Measurements from ENCODE around the gene SYT7. TPM values are rescaled to one million over a fixed set of nuclear protein-coding genes. Genes with fewer than 3 reads are reported as not detected.
A peak's percentile ranks its signal among the peaks of the same experiment; 100 is the strongest.

The SYT7 gene
- total and polyA plus RNA-seq, 10 of the 15 experiments (the other 5 are each of a cell fraction or from before 2014, with no cell fraction given), result not detected

DNA sequence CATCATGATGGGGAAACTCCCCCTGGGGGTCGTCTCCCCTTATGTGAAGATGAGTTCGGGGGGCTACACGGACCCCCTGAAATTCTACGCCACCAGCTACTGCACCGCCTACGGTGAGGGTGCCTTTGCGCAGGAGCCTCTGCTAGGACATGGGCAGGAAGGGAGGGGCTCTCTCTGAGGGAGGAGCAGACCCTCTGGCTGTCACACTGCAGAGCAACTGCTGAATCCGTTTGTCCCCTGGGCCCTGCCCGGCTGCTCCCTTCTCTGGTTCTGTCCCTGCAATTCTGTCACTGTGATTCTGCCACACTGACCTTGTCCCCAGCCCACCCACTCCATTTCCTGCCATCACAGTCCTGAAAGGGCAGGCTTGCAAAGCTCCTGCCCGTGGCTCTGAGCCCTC lies 99.1 kb downstream of the SYT7 start:
- intact Hi-C loops (cut with micrococcal nuclease; ENCODE audit: unreplicated experiment), result no loop called here

DNA sequence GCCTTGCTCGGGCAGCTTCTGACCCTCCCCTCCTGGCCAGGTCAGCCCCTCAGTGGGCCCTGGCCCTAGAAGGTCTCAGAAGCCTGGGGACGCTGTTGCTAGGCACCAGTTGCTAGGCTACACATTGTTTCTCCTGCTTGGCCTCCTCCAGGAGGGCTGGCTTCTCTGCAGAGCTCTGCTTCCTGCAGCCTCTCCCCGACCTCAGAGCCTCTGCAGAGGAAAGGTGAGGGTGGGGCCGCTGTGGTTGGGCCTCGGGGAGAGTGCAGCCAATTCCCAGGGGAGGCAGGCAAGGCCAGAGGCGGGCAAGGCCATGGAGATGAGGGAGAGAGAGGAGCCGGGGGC lies 99.9 kb downstream of the SYT7 start:
- SMC1A ChIA-PET (ENCODE audit: uncharacterized antibody, unreplicated experiment), result interaction anchor here (1.5 kb wide), 1 partner anchor 158 kb away, joined by 3 read pairs; no protein-coding TSS in a partner anchor
- H3K4me1 ChIP-seq (ENCODE audit: control insufficient read depth, insufficient read depth, low read length), result no peaks in the 10 kb centered on the region
- BruUV-seq (replicated peaks), result no TSS peak
- in situ Hi-C loops (cut with MboI), result no loop called here
- no peak for TF ChIP-seq SREBF1 (IDR thresholded peaks at IDR 0.05; ENCODE audit: low read length)
- TF ChIP-seq NFYB (IDR thresholded peaks at IDR 0.05; ENCODE audit: insufficient read depth, low read depth, low read length), result no peak
- TF ChIP-seq TCF3 (IDR thresholded peaks at IDR 0.05; ENCODE audit: borderline replicate concordance, insufficient read depth, low read depth, low read length), result no peak
- TF ChIP-seq HCFC1 (IDR thresholded peaks at IDR 0.05; ENCODE audit: low read length), result no peak
- no peak for TF ChIP-seq NFIC (IDR thresholded peaks at IDR 0.05; ENCODE audit: low read depth, low read length)
- no peaks in the 10 kb centered on the region for H3K79me2 ChIP-seq (ENCODE audit: control insufficient read depth, insufficient read depth, low read length)
- H3K9me3 ChIP-seq (replicated peaks; ENCODE audit: control insufficient read depth, insufficient read depth, low read length), result no peaks in the 10 kb centered on the region
- no peak overlapping the region for H3K4me2 ChIP-seq (ENCODE audit: control insufficient read depth, insufficient read depth)
- H2AFZ ChIP-seq (ENCODE audit: control insufficient read depth, low read depth, low read length), result no peak overlapping the region
- RAD21 ChIA-PET (ENCODE audit: unreplicated experiment), result no interaction called here
- CTCF ChIA-PET, result interaction anchor here (0.7 to 2.5 kb wide), 3 partner anchors 13 to 34 kb away, joined by 4 to 7 read pairs (median 5); no protein-coding TSS in a partner anchor
- DNase-seq (ENCODE audit: low read depth, low spot score) (no peak), FAIRE-seq (no peak), ATAC-seq (peak; percentile 32; the same call in 1 of the 3 replicates)
- H3K27me3 ChIP-seq (replicated peaks in 1 of 2; ENCODE audit: control insufficient read depth in 2 of 2, insufficient read depth in 2 of 2, low read length in 1 of 2), result no peaks in the 10 kb centered on the region
- H3K9ac ChIP-seq (ENCODE audit: control insufficient read depth, insufficient read depth, low read length), result no peak overlapping the region
- WGBS (ENCODE audit: insufficient coverage, insufficient replicate concordance, low lambda C conversion rate, missing lambda C conversion rate), result 16% methylated on average over 7 of the region's 7 CpGs
- H3K36me3 ChIP-seq (ENCODE audit: control insufficient read depth in 2 of 2, insufficient read depth in 2 of 2, low read length in 1 of 2), result no peaks in the 10 kb centered on the region
- POLR2A ChIA-PET, result no interaction called here
- H3K27ac ChIP-seq (ENCODE audit: control insufficient read depth, insufficient read depth), result no peak overlapping the region
- intact Hi-C loops (cut with micrococcal nuclease; ENCODE audit: unreplicated experiment), result no loop called here
- peaks cover 3% of the 10 kb centered on the region; the same call in 1 of the 2 replicates for H4K20me1 ChIP-seq (ENCODE audit: control insufficient read depth, insufficient read depth)
- H3K4me3 ChIP-seq, result no peak overlapping the region

More for the DNA sequence above, 99.1 kb downstream of the SYT7 start:
- no peaks in the 10 kb centered on the region for H3K79me2 ChIP-seq (ENCODE audit: control insufficient read depth, insufficient read depth, low read length)
- ChIA-PET RAD21 (ENCODE audit: unreplicated experiment) (no interaction called here), CTCF (interaction anchor here (0.5 to 2.5 kb wide), 14 partner anchors 9 to 157 kb away, joined by 3 to 12 read pairs (median 4); no protein-coding TSS in a partner anchor), SMC1A (ENCODE audit: uncharacterized antibody, unreplicated experiment) (interaction anchor here (1.0 kb wide), 1 partner anchor 36 kb away, joined by 3 read pairs; no protein-coding TSS in a partner anchor), POLR2A (no interaction called here)
- H3K36me3 ChIP-seq (ENCODE audit: control insufficient read depth in 2 of 2, insufficient read depth in 2 of 2, low read length in 1 of 2), result no peaks in the 10 kb centered on the region
- H3K4me1 ChIP-seq (ENCODE audit: control insufficient read depth, insufficient read depth, low read length), result no peaks in the 10 kb centered on the region
- H3K4me2 ChIP-seq (ENCODE audit: control insufficient read depth, insufficient read depth), result no peak overlapping the region
- ATAC-seq (no peak), FAIRE-seq (no peak), DNase-seq (ENCODE audit: low read depth, low spot score) (no peak)
- H4K20me1 ChIP-seq (ENCODE audit: control insufficient read depth, insufficient read depth), result peaks cover 3% of the 10 kb centered on the region; the same call in 1 of the 2 replicates
- in situ Hi-C loops (cut with MboI), result no loop called here
- no peak overlapping the region for H3K27ac ChIP-seq (ENCODE audit: control insufficient read depth, insufficient read depth)
- TF ChIP-seq, protein P1, sequence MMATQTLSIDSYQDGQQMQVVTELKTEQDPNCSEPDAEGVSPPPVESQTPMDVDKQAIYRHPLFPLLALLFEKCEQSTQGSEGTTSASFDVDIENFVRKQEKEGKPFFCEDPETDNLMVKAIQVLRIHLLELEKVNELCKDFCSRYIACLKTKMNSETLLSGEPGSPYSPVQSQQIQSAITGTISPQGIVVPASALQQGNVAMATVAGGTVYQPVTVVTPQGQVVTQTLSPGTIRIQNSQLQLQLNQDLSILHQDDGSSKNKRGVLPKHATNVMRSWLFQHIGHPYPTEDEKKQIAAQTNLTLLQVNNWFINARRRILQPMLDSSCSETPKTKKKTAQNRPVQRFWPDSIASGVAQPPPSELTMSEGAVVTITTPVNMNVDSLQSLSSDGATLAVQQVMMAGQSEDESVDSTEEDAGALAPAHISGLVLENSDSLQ (IDR thresholded peaks at IDR 0.05), result no peak
- no peak for TF ChIP-seq WRNIP1 (IDR thresholded peaks at IDR 0.05; ENCODE audit: borderline replicate concordance, low read depth, low read length)
- H2AFZ ChIP-seq (ENCODE audit: control insufficient read depth, low read depth, low read length), result no peak overlapping the region
- no TSS peak for BruUV-seq (replicated peaks)
- no peaks in the 10 kb centered on the region for H3K9me3 ChIP-seq (replicated peaks; ENCODE audit: control insufficient read depth, insufficient read depth, low read length)
- H3K4me3 ChIP-seq, result no peak overlapping the region
- WGBS (ENCODE audit: insufficient coverage, insufficient replicate concordance, low lambda C conversion rate, missing lambda C conversion rate), result 14% methylated on average over 10 of the region's 10 CpGs
- H3K9ac ChIP-seq (ENCODE audit: control insufficient read depth, insufficient read depth, low read length), result no peak overlapping the region
- no peaks in the 10 kb centered on the region for H3K27me3 ChIP-seq (replicated peaks in 1 of 2; ENCODE audit: control insufficient read depth in 2 of 2, insufficient read depth in 2 of 2, low read length in 1 of 2)

Data from GM12878 (cell line).